H1 (cell line): ENCODE results near the gene LIPA. TPM values are rescaled to one million over a fixed set of nuclear protein-coding genes. Genes with fewer than 3 reads are reported as not detected.

Experiments
- CTCF ChIA-PET: fragments of 300-600 bp; sonication (Branson Sonifier 250); formaldehyde crosslinking; loops from one replicate; lab custom pipeline; 2021; ENCODE audit not compliant: partially characterized antibody; lab: Charles Lee
- POLR2A ChIA-PET: fragments of 300-600 bp; sonication (Branson Sonifier 250); formaldehyde crosslinking; loops from one replicate; lab custom pipeline; 2021; ENCODE audit warnings: inconsistent platforms; ENCODE audit not compliant: partially characterized antibody; lab: Charles Lee
- DNase-seq, 2 experiments: peaks; one replicate each; pipeline versions ENCODE4 v3.0.0 to v3.0.0-alpha.2; 2010 to 2022; ENCODE audit warnings: low spot score in 2 of 2, low read depth in 1 of 2, mixed read lengths in 1 of 2
- FAIRE-seq: peaks from 2 replicates; lab custom pipeline; 2011; peaks lifted over from hg19 to GRCh38; lab: Jason Lieb, UNC
- H2AFZ ChIP-seq: 2 replicates; pipeline ENCODE4 v1.8.1; 2012; ENCODE audit warnings: low read length, inconsistent platforms
- H2AK5ac ChIP-seq: 2 replicates; pipeline ENCODE4 v1.6.1; 2013; ENCODE audit warnings: low read depth, low read length
- H2BK120ac ChIP-seq: replicated peaks from 2 replicates; pipeline ENCODE3; 2013; ENCODE audit warnings: low read depth, low read length, inconsistent platforms
- H2BK12ac ChIP-seq: 2 replicates; pipeline ENCODE4 v1.6.1; 2013; ENCODE audit warnings: low read depth, low read length
- H2BK15ac ChIP-seq: 2 replicates; pipeline ENCODE4 v1.6.1; 2013; ENCODE audit warnings: low read length
- H2BK20ac ChIP-seq: 2 replicates; pipeline ENCODE4 v1.6.1; 2013; ENCODE audit warnings: low read length
- H2BK5ac ChIP-seq: 2 replicates; pipeline ENCODE4 v1.6.1; 2013; ENCODE audit warnings: low read depth, low read length
- H3K14ac ChIP-seq: 2 replicates; pipeline ENCODE4 v1.6.1; 2013; ENCODE audit warnings: inconsistent platforms; ENCODE audit not compliant: insufficient read length
- H3K18ac ChIP-seq: 2 replicates; pipeline ENCODE4 v1.6.1; 2013; ENCODE audit warnings: low read length; ENCODE audit errors: extremely low read depth
- H3K23ac ChIP-seq: 2 replicates; pipeline ENCODE4 v1.6.1; 2013; ENCODE audit warnings: inconsistent platforms; ENCODE audit not compliant: insufficient read length
- H3K23me2 ChIP-seq: 2 replicates; pipeline ENCODE4 v1.6.1; 2013; ENCODE audit warnings: low read depth, low read length
- H3K27ac ChIP-seq: 2 replicates; pipeline ENCODE4 v1.6.1; 2011; ENCODE audit warnings: low read depth, low read length, inconsistent platforms
- H3K27me3 ChIP-seq, 4 experiments: replicated peaks in 1 of 4; 1 replicate in 1 of 4; 2 replicates in 3 of 4; pipeline versions ENCODE4 v1.6.1 to v1.8.1; 2011 to 2013; ENCODE audit warnings: low read length in 3 of 4, mild to moderate bottlenecking in 3 of 4, inconsistent platforms in 2 of 4, mixed read lengths in 2 of 4, moderate library complexity in 1 of 4; ENCODE audit not compliant: control insufficient read depth in 3 of 4, insufficient read depth in 3 of 4; ENCODE audit errors: extremely low read depth in 1 of 4
- H3K36me3 ChIP-seq, 4 experiments: 2 replicates each; pipeline versions ENCODE4 v1.6.1 to v1.8.1; 2011 to 2013; ENCODE audit warnings: mild to moderate bottlenecking in 4 of 4, low read length in 3 of 4, moderate library complexity in 2 of 4, control low read depth in 1 of 4, inconsistent platforms in 1 of 4; ENCODE audit not compliant: insufficient read depth in 4 of 4, control insufficient read depth in 2 of 4
- H3K4ac ChIP-seq: replicated peaks from 2 replicates; pipeline ENCODE3; 2013; ENCODE audit warnings: low read length, low read depth, mixed read lengths, inconsistent platforms; ENCODE audit not compliant: insufficient read length
- H3K4me1 ChIP-seq, 4 experiments: replicated peaks in 1 of 4; 1 replicate in 1 of 4; 2 replicates in 3 of 4; pipeline versions ENCODE4 v1.6.1 to v1.8.1; 2011 to 2013; ENCODE audit warnings: low read length in 3 of 4, inconsistent platforms in 2 of 4, mixed read lengths in 1 of 4; ENCODE audit not compliant: insufficient read depth in 4 of 4, control insufficient read depth in 3 of 4
- H3K4me2 ChIP-seq, 2 experiments: 2 replicates each; pipeline versions ENCODE4 v1.6.1 to v1.8.1; 2011 to 2013; ENCODE audit warnings: low read depth in 2 of 2, low read length in 2 of 2, control low read depth in 1 of 2, inconsistent platforms in 1 of 2, mild to moderate bottlenecking in 1 of 2; ENCODE audit not compliant: insufficient read depth in 1 of 2
- H3K4me3 ChIP-seq, 4 experiments: fragments of 200-600, 300-600 bp in 1 of 4; sonication (generic), shearing (Covaris generic), sonication (Bioruptor Twin) in 1 of 4; 2 replicates each; pipeline versions ENCODE4 v1.5.1 to v1.8.1; 2011 to 2016; ENCODE audit warnings: low read length in 4 of 4, low read depth in 3 of 4, control low read depth in 2 of 4, inconsistent platforms in 2 of 4, mild to moderate bottlenecking in 2 of 4, mixed read lengths in 1 of 4, moderate library complexity in 1 of 4; ENCODE audit not compliant: insufficient read depth in 2 of 4; ENCODE audit errors: extremely low read depth in 1 of 4
- H3K56ac ChIP-seq: replicated peaks from 2 replicates; pipeline ENCODE3; 2013; ENCODE audit warnings: low read depth, mild to moderate bottlenecking, mixed read lengths, low read length, inconsistent platforms; ENCODE audit not compliant: insufficient read length
- H3K79me1 ChIP-seq: 2 replicates; pipeline ENCODE4 v1.6.1; 2013; ENCODE audit warnings: low read depth, low read length, control low read depth
- H3K79me2 ChIP-seq, 2 experiments: 2 replicates each; pipeline versions ENCODE4 v1.6.1 to v1.8.1; 2012 to 2013; ENCODE audit warnings: low read length in 2 of 2, mild to moderate bottlenecking in 2 of 2, inconsistent platforms in 1 of 2; ENCODE audit not compliant: insufficient read depth in 2 of 2, control insufficient read depth in 1 of 2
- H3K9ac ChIP-seq, 4 experiments: replicated peaks in 1 of 4; 1 replicate in 1 of 4; 2 replicates in 3 of 4; pipeline versions ENCODE4 v1.6.1 to v1.8.1; 2011 to 2013; ENCODE audit warnings: low read depth in 3 of 4, low read length in 3 of 4, control low read depth in 2 of 4, mild to moderate bottlenecking in 2 of 4, moderate library complexity in 2 of 4, inconsistent platforms in 1 of 4; ENCODE audit errors: extremely low read depth in 1 of 4
- H3K9me3 ChIP-seq, 2 experiments: 2 replicates each; pipeline versions ENCODE4 v1.6.1 to v1.8.1; 2012 to 2013; ENCODE audit warnings: mild to moderate bottlenecking in 2 of 2, moderate library complexity in 2 of 2, control low read depth in 1 of 2, inconsistent platforms in 1 of 2, low read depth in 1 of 2, low read length in 1 of 2, mixed read lengths in 1 of 2; ENCODE audit not compliant: insufficient read depth in 2 of 2
- H4K20me1 ChIP-seq, 2 experiments: replicated peaks in 1 of 2; 2 replicates each; pipeline versions ENCODE3 to v1.8.1; 2011 to 2013; ENCODE audit warnings: inconsistent platforms in 2 of 2, low read length in 2 of 2, mild to moderate bottlenecking in 1 of 2; ENCODE audit not compliant: insufficient read depth in 2 of 2, control insufficient read depth in 1 of 2
- H4K5ac ChIP-seq: 2 replicates; pipeline ENCODE4 v1.6.1; 2013; ENCODE audit warnings: low read length, low read depth, mixed read lengths, inconsistent platforms; ENCODE audit not compliant: insufficient read length
- H4K8ac ChIP-seq: 2 replicates; pipeline ENCODE4 v1.8.0; 2013; ENCODE audit warnings: mild to moderate bottlenecking, moderate library complexity, low read length, inconsistent platforms; ENCODE audit not compliant: insufficient read depth; ENCODE audit errors: extremely low read depth
- H4K91ac ChIP-seq: replicated peaks from 2 replicates; pipeline ENCODE3; 2013; ENCODE audit warnings: low read length, mixed read lengths, inconsistent platforms; ENCODE audit not compliant: insufficient read length
- BRCA1 ChIP-seq: IDR thresholded peaks from 2 replicates; pipeline ENCODE4 v1.6.1; 2012; ENCODE audit warnings: low read depth, low read length, improper control_type of control experiment
- FOSL1 ChIP-seq: IDR thresholded peaks from 2 replicates; pipeline ENCODE4 v1.6.1; 2011; ENCODE audit warnings: mild to moderate bottlenecking, low read depth, low read length, moderate library complexity; ENCODE audit not compliant: insufficient read depth
- RNF2 ChIP-seq: fragments of 200-900, 300-1000 bp; sonication (generic); IDR thresholded peaks from 2 replicates; pipeline ENCODE4 v1.7.1; 2016; ENCODE audit warnings: borderline replicate concordance, low read depth, mild to moderate bottlenecking, antibody characterized with exemption, low read length; ENCODE audit not compliant: poor library complexity, severe bottlenecking; ENCODE audit errors: missing control alignments
- TEAD4 ChIP-seq: IDR thresholded peaks from 2 replicates; pipeline ENCODE4 v1.6.1; 2012; ENCODE audit warnings: low read depth, low read length, inconsistent platforms, mixed read lengths
- WGBS, 2 experiments: shearing (Covaris generic) in 1 of 2; methylation state at CpG; one replicate each; pipeline versions ENCODE4 v1.1.6 to v1.1.7; 2013 to 2015; ENCODE audit warnings: low lambda C conversion rate in 2 of 2, mixed read lengths in 2 of 2, inconsistent platforms in 1 of 2, low coverage in 1 of 2, missing lambda C conversion rate in 1 of 2; ENCODE audit not compliant: insufficient replicate concordance in 2 of 2, insufficient coverage in 1 of 2, insufficient read length in 1 of 2; ENCODE audit errors: extremely low coverage in 1 of 2, missing lambda C conversion rate in 1 of 2; 5-methylcytosine and 5-hydroxymethylcytosine counted together
- polyA plus RNA-seq, 7 experiments: library from polyadenylated mRNA; depleted of rRNA in 3 of 7; stranded (reverse) in 5 of 7; unstranded in 2 of 7; fragments of >200 nt in 5 of 7; fragments of 200-250 nt in 2 of 7; gene quantifications; 1 replicate in 5 of 7; 2 replicates in 1 of 7; 4 replicates in 1 of 7; pipeline versions ENCODE4 v1.2.1 to v1.2.3, GENCODE V29; 2011 to 2013; ENCODE audit warnings: missing spikeins in 2 of 7, mixed read lengths in 2 of 7
- total RNA-seq: library from RNA; stranded (reverse); fragmentation: NEBNext Ultra II Directional; extraction: Animal tissue kit (Norgen Biotek cat#: 25700); gene quantifications from 2 replicates; pipeline ENCODE4 v1.2.1, GENCODE V29; 2021

Gene LIPA
- total and polyA plus RNA-seq, 2 of the 8 experiments (the other 6 are each of a cell fraction or from before 2014, with no cell fraction given), result 18.1 to 32.4 TPM

GRCh38 chr10:89271532-89271931, 20.0 kb upstream of the LIPA start:
- Histone ChIP-seq H3K9me3 (no peaks in the 10 kb centered on the region), H3K56ac (no peak overlapping the region), H3K27me3 (no peaks in the 10 kb centered on the region), H4K8ac (no peak overlapping the region), H2BK5ac (no peak overlapping the region), H3K36me3 (no peaks in the 10 kb centered on the region), H3K27ac (no peak overlapping the region), H3K79me2 (no peaks in the 10 kb centered on the region), H3K23me2 (no peaks in the 10 kb centered on the region), H3K4me1 (no peaks in the 10 kb centered on the region), H3K79me1 (no peaks in the 10 kb centered on the region), H3K4me2 (no peak overlapping the region), H3K9ac (no peak overlapping the region), H4K5ac (no peak overlapping the region), H3K4ac (no peak overlapping the region), H2BK20ac (no peak overlapping the region), H2BK15ac (no peak overlapping the region), H2AK5ac (no peak overlapping the region), H2BK120ac (no peak overlapping the region), H3K14ac (no peak overlapping the region), H2BK12ac (no peak overlapping the region), H3K23ac (no peak overlapping the region), H4K20me1 (no peaks in the 10 kb centered on the region), H2AFZ (no peak overlapping the region), H4K91ac (no peak overlapping the region), H3K18ac (no peak overlapping the region), H3K4me3 (no peak overlapping the region)
- ChIA-PET POLR2A (interaction anchor here (0.9 kb wide), 1 partner anchor 76 kb away, joined by 3 read pairs; no protein-coding TSS in a partner anchor), CTCF (interaction anchor here (1.2 to 4.9 kb wide), 4 partner anchors 12 to 97 kb away, joined by 3 to 35 read pairs (median 4); no protein-coding TSS in a partner anchor)
- FAIRE-seq (no peak), DNase-seq (no peak)
- TF ChIP-seq FOSL1 (no peak), RNF2 (no peak), BRCA1 (no peak), TEAD4 (no peak)
- WGBS, 2 experiments, result 85% methylated on average over 2 of the region's 2 CpGs; no CpG with 5 or more reads in 1 of the 2 experiments
